Measurements from ENCODE around the gene ROR1.

The ROR1 gene

GRCh38 chr1:63743781-63744180 lies 30.0 kb upstream of the ROR1 start:
- H3K4me3 Mint-ChIP-seq: no peak overlapping the region
- no peaks in the 10 kb centered on the region for H3K27me3 Mint-ChIP-seq (ENCODE audit: low read depth)

GRCh38 chr1:63746129-63746864 lies 27.5 kb upstream of the ROR1 start:
- H3K4me1 Mint-ChIP-seq: peaks cover 36% of the 10 kb centered on the region

More at GRCh38 chr1:63743781-63744180, 30.0 kb upstream of the ROR1 start:
- Mint-ChIP-seq H3K27ac (peak overlapping the region in 1 of 3 experiments; percentile 42), H3K4me1 (peaks cover 35% of the 10 kb centered on the region), H3K36me3 (ENCODE audit: low read depth) (no peaks in the 10 kb centered on the region), H3K9me3 (no peaks in the 10 kb centered on the region)
- TF ChIP-seq CTCF (IDR thresholded peaks at IDR 0.05; ENCODE audit: unreplicated experiment in 3 of 3): no peak

DNA sequence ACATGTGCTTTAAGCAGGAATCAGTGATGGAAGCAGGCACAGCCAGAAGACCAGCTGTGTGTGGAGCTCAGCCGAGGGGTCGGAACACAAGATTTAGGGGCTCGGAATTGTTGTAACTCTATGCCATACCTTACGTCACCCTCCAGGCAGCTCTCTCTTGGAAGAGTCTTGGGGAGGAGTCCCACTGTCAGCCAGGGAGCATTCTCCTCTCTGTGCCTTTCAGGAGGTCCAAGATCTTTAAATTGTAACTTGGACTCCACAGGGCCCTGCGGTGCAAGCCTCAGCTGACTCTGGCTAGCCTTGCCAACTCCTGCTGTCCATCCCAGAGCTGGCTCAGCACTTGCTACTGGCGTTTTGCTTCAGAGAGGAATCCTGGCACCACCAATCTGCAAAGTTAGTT lies 26.4 kb upstream of the ROR1 start:
- H3K36me3 Mint-ChIP-seq (ENCODE audit: low read depth): no peaks in the 10 kb centered on the region
- H3K27me3 Mint-ChIP-seq (ENCODE audit: low read depth): no peaks in the 10 kb centered on the region
- TF ChIP-seq CTCF (IDR thresholded peaks at IDR 0.05; ENCODE audit: unreplicated experiment in 3 of 3): no peak
- H3K4me1 Mint-ChIP-seq: peaks cover 36% of the 10 kb centered on the region
- peak overlapping the region; percentile 83 to 91 (median 86) for H3K27ac Mint-ChIP-seq
- H3K9me3 Mint-ChIP-seq: no peaks in the 10 kb centered on the region
- H3K4me3 Mint-ChIP-seq: peak overlapping the region in 1 of 3 experiments; percentile 11

More at GRCh38 chr1:63746129-63746864, 27.5 kb upstream of the ROR1 start:
- Mint-ChIP-seq H3K36me3 (ENCODE audit: low read depth) (no peaks in the 10 kb centered on the region), H3K27ac (peak overlapping the region; percentile 83 to 90 (median 86)), H3K9me3 (no peaks in the 10 kb centered on the region), H3K4me3 (peak overlapping the region; percentile 26 to 46 (median 26)), H3K27me3 (ENCODE audit: low read depth) (no peaks in the 10 kb centered on the region)
- no peak for TF ChIP-seq CTCF (IDR thresholded peaks at IDR 0.05; ENCODE audit: unreplicated experiment in 3 of 3)

DNA sequence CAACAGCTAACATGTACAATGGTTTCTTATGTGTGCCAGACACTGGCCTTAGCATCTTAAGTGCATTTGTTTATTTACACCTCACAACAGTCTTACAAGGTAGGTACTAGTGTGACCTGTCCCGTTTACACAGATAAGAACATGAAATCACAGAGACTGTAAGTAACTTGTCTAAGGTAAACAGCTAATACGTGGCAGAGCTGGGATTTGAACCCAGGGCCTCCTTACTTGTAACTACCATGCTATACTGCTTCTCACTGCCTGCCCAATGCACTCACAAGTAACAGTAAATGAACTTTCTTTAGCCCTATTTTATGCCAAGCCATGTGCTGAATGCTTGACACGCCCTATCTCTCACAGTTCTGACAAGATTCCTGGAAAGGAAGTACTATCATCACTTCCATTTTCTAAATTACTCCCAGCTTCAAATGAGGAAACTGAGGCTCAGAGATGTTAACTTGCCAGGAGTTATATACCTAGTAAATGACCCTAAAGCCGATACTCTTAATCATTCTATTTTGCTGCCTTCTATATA lies 25.7 kb upstream of the ROR1 start:
- H3K27me3 Mint-ChIP-seq (ENCODE audit: low read depth): no peaks in the 10 kb centered on the region
- H3K9me3 Mint-ChIP-seq: no peaks in the 10 kb centered on the region
- H3K4me3 Mint-ChIP-seq: no peak overlapping the region
- peak overlapping the region in 2 of 3 experiments; percentile 83 to 91 for H3K27ac Mint-ChIP-seq
- no peaks in the 10 kb centered on the region for H3K36me3 Mint-ChIP-seq (ENCODE audit: low read depth)
- TF ChIP-seq CTCF (IDR thresholded peaks at IDR 0.05; ENCODE audit: unreplicated experiment in 3 of 3): no peak
- H3K4me1 Mint-ChIP-seq: peaks cover 36% of the 10 kb centered on the region

- H3K27ac Mint-ChIP-seq: peak overlapping the region in 1 of 3 experiments; percentile 31
- H3K27me3 Mint-ChIP-seq (ENCODE audit: low read depth): no peaks in the 10 kb centered on the region
- no peak for TF ChIP-seq CTCF (IDR thresholded peaks at IDR 0.05; ENCODE audit: unreplicated experiment in 3 of 3)
- H3K36me3 Mint-ChIP-seq (ENCODE audit: low read depth): no peaks in the 10 kb centered on the region
- peaks cover 36% of the 10 kb centered on the region for H3K4me1 Mint-ChIP-seq
- H3K4me3 Mint-ChIP-seq: no peak overlapping the region
- H3K9me3 Mint-ChIP-seq: no peaks in the 10 kb centered on the region
These were observed 25.2 kb upstream of the ROR1 start for GRCh38 chr1:63748641-63749040.
